ENCODE data around the gene ATP1A3. TPM values are rescaled to one million over a fixed set of nuclear protein-coding genes. Genes with fewer than 3 reads are reported as not detected.

The ATP1A3 gene
- total RNA-seq, 4 donors from 2014 or later, result 0.13 TPM; not detected in 3

DNA sequence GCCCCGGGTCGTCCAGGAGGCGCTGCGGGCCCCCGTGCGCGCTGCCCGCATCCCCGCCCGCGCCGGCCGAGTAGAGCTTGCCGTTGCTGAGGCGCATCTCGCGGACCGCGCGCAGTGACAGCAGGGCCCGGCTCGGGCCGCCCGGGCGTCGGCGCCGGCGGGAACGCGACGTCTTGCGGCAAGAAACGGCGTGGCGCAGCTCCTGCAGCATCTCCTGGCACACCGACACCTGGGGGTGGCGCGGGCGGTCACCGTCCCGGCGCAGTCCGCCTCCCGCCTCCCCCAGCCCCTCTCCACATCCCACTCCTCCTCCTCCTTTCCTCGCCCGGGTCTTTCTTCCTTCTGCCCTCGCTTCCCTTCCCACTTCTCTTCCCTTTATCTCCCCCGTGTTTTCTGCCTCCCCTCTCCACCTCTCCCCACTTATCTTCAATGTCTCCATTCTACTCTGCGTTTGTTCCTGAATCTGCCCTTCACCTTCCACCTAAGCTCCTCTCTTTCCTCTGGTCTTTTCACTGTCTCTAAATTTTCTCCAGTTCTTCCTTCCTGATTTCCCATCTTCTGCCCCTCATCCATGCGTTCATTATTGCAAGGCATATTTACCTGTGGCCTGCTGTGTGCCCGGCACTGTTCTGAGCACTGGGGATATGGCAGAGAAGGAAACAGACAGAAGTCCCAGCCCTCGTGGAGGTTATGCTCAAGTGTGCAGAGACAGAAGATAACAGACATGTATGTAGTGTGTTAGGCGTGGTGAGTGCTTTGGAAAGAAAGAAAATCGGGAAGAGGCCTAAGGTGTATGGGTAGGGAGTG, 5.2 kb upstream of the ATP1A3 start:
- H3K27me3 ChIP-seq, result peaks cover 3% of the 10 kb centered on the region
- peaks cover 0 to 5% of the 10 kb centered on the region in 2 donors for H3K4me1 ChIP-seq
- H3K4me3 ChIP-seq (replicated peaks in 1 of 3), result no peak overlapping the region
- no peak for DNase-seq
- no peak overlapping the region for H3K27ac ChIP-seq
- no peaks in the 10 kb centered on the region for H3K9me3 ChIP-seq
- WGBS, 2 donors, result 9 to 20% methylated on average over 22 to 51 of the region's 55 CpGs
- TF ChIP-seq POLR2A (IDR thresholded peaks at IDR 0.05) (no peak), CTCF (IDR thresholded peaks at IDR 0.05) (no peak)
- H3K36me3 ChIP-seq, result no peaks in the 10 kb centered on the region
- intact Hi-C loops (cut with DNase I), result no loop called here

GRCh38 chr19:41998246-41999020, 4.4 kb upstream of the ATP1A3 start:
- Histone ChIP-seq H3K9me3 (no peaks in the 10 kb centered on the region), H3K36me3 (no peaks in the 10 kb centered on the region), H3K4me3 (replicated peaks in 1 of 3) (no peak overlapping the region), H3K27me3 (peaks cover 11% of the 10 kb centered on the region), H3K27ac (no peak overlapping the region), H3K4me1 (peaks cover 0 to 12% of the 10 kb centered on the region in 2 donors)
- peak; percentile 8 to 34 for DNase-seq
- WGBS, 2 donors, result 2 to 19% methylated on average over 5 to 19 of the region's 64 CpGs
- peak in 3 of 6 experiments; percentile 20 to 57 (median 30) for TF ChIP-seq CTCF (IDR thresholded peaks at IDR 0.05)
- TF ChIP-seq POLR2A (IDR thresholded peaks at IDR 0.05), result no peak
- intact Hi-C loops (cut with DNase I), result no loop called here

DNA sequence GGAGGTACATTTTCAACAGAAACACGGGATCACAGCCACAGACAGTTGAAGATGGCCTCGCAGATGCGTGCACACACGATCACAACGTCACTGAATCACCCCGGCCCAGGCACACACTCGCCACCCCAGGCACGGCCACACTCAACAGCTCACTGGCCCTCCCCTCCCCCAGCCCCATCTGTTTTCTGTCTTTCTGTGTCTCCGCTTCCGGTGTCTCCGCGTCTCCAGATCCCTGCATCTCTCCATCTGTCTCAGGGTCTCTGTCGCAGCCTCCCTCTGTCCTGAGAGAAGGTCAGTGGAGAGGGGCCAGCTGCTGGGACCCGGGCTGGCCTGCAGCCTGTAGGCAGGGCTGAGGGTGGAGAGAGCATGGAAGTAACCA, 3.8 kb upstream of the ATP1A3 start:
- H3K27ac ChIP-seq, result no peak overlapping the region
- DNase-seq, result no peak
- intact Hi-C loops (cut with DNase I), result no loop called here
- H3K36me3 ChIP-seq, result no peaks in the 10 kb centered on the region
- no peak for TF ChIP-seq CTCF (IDR thresholded peaks at IDR 0.05)
- TF ChIP-seq POLR2A (IDR thresholded peaks at IDR 0.05), result no peak
- no peaks in the 10 kb centered on the region for H3K9me3 ChIP-seq
- H3K27me3 ChIP-seq, result peaks cover 14% of the 10 kb centered on the region
- WGBS, 2 donors, result 4 to 5% methylated on average over 10 to 14 of the region's 14 CpGs
- H3K4me3 ChIP-seq (replicated peaks in 1 of 3), result no peak overlapping the region
- peaks cover 0 to 12% of the 10 kb centered on the region in 2 donors for H3K4me1 ChIP-seq

GRCh38 chr19:41997121-41997850, 3.3 kb upstream of the ATP1A3 start:
- Histone ChIP-seq H3K27me3 (peaks cover 14% of the 10 kb centered on the region), H3K4me3 (replicated peaks in 1 of 3) (no peak overlapping the region), H3K9me3 (no peaks in the 10 kb centered on the region), H3K27ac (no peak overlapping the region), H3K4me1 (peaks cover 0 to 12% of the 10 kb centered on the region in 2 donors), H3K36me3 (no peaks in the 10 kb centered on the region)
- WGBS, 2 donors, result 2 to 3% methylated on average over 35 of the region's 35 CpGs
- DNase-seq, result peak; percentile 38 to 56
- TF ChIP-seq POLR2A (IDR thresholded peaks at IDR 0.05) (no peak), CTCF (IDR thresholded peaks at IDR 0.05) (no peak)
- intact Hi-C loops (cut with DNase I), result no loop called here

Data from thyroid gland (tissue), 4 donors.